ENCODE measurements around the gene WDR59. TPM values are rescaled to one million over a fixed set of nuclear protein-coding genes. Genes with fewer than 3 reads are reported as not detected.
A peak's percentile ranks its signal among the peaks of the same experiment; 100 is the strongest.
"Not testable (repeated sequence)": the region's sequence is repeated elsewhere in the genome, so short reads cannot be mapped to it uniquely, and the experiment has no call there.

WDR59 gene
- polyA plus RNA-seq, 5 donors, result 86.0 to 125 (median 95.3) TPM

GRCh38 chr16:74868035-74868434 lies 116.9 kb downstream of the WDR59 start:
- no peak for DNase-seq

DNA sequence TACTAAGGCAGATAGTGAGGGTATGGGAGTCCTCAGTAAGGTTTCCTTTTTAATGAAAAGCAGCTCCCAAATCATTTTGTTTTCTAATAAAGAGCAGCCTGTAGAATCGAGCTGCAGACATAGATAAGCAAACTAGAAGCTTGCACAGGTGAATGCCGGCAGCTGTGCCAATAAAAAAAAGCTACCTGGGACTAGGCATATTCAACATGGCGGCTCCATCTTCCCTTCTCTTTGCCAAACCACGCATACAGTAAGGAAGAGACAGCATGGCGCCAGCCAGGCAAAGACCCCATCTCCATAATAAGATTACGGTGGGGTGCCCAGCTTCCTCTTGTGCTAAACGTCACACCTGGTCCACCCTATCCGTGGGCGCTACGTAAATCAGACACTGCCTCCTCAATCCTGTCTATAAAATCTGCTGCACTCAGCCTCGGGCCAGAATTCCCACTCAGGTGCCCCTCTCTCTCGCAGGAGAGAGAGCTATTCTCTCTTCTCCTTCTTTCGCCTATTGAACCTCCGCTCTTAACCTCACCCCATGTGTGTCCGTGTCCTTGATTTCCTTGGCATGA lies 117.6 kb downstream of the WDR59 start:
- DNase-seq, result no peak

DNA sequence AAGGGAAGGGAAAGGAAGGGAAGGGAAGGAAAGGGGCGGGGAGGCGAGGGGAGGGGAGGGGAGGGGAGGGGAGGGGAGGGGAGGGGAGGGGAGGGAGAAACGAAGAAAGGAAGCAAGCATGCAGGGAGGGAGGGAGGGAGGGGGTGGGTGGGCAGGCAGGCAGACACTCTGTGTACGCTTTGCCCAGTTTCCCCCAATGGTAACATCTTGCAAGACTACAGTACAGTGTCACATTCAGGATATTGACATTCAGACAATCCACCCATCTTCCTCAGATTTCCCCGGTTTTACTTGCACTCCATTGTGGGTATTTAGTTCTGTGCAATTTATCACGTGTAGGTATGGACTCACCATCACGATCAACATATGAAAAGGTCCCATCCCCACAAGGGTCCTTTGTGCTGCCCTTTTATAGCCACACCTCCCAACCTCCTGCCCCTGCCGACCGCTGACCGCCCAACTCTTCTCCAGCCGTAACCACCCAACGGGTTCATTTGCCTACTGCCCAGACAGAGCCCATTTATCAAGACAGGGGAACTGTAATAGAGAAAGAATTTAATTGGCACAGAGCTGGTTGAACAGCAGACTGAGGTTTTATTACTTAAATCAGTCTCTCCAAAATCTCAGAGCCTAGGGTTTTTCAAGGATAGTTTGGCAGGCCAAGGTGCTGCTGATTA lies 118.9 kb downstream of the WDR59 start:
- DNase-seq, result no peak

- DNase-seq, result peak; percentile 14 to 45
Observed at GRCh38 chr16:74862743-74863244, 122.1 kb downstream of the WDR59 start.

DNA sequence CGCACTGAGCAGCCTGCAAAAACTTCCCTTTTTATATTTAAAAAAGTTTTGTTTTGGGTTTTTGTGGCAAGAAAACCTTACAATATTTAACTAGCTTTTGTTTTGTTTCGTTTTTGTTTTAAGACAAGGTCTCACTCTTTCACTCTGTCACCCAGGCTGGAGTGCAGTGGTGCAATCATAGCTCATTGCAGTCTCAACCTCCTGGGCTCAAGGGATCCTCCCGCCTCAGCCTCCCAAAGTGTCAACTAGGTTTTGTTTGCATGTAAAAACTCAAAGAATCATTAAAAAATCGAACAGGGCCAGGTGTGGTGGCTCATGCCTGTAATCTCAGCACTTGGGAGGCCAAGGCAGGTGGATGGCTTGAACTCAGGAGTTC lies 132.4 kb downstream of the WDR59 start:
- no peak for DNase-seq

DNA sequence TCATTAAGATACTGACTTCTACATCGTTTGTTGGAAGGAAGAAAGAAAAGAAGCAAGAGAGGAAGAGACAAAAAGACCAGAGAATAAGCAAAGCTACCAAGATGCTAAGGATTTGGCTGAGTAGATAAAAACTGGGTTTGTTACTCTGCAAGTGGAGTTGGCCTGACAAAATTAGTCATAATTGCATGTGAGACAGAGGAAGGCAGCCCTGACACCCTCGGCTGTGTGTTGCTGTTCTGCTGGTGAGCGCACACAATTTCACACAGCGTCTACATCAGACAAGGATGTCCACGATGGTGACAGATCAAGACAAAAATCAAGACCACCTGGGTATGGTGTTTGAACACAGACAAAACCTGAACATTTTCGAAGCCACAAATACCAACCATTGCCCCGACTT lies 134.9 kb downstream of the WDR59 start:
- DNase-seq, result no peak

DNA sequence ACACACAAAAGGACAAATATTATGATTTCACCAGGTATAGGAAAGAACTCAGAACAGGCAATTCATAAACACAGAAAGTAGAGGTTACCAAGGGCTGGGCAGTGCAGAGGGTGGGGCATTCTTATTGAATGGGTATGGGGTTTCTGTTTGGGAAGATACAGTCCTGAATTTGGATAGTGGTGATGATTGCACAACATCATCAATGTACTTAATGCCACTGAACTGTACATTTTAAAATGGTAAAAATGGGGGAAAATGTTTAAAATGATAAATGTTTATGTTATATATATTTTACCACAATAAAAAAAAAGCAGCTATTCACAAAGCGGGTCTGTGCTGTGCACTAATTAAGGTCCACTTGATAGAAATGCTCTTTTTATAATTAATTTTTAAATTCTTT lies 137.7 kb downstream of the WDR59 start:
- no peak for DNase-seq

- DNase-seq, result no peak
Observed at GRCh38 chr16:74846714-74847113, 138.2 kb downstream of the WDR59 start.

GRCh38 chr16:74844041-74844980 lies 140.6 kb downstream of the WDR59 start:
- no peak for DNase-seq

DNA sequence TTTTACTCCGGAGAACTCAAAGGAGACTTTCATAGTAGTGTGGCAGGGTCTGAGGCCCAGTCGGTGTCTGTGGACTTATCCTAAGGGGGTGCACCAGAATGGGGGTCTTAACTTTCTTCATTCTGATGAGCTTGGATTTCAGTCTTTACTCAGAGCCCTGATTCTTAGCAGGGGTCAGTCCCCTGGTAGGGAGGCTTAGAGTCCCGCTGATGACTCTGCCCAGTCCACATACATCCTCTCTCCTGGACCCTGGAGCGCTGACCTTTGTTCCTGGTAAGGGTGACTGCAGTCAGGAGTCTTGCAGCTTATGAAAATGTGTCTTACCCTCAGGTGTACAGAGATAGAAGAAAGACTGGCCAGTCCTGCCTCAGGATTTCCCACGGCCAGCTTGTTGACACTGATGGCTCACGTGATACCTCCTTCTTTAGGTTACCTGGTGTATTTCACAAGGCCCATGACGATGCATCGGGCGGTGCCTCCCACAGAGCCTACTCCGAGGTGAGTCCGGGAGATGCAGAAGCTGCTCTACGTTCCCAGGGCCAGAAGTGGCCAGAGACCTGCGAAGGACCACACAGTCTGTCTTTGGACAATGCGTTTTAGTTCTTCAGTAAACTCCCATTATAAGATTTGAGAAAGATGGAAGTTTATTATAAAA lies 141.4 kb downstream of the WDR59 start:
- not testable (repeated sequence) for DNase-seq

DNA sequence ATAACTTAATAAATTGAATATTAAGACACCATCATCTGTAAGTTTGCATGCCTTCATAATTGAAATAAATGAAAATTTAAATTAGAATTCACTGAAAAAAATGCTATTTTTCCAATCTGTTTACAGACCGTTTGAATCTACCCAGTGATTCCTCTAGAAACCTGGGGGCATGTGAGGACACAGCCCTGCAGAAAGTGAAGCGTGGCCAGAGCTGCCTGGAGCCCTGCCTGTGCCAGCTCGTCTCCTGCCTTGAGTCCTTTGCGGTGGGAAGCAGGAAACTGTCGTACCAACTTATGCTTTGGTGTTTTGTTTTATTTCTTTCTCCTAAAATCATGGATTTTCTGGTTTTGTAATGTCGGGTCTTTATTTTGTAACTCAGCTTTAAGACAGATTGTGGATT lies 142.5 kb downstream of the WDR59 start:
- DNase-seq, result no peak

DNA sequence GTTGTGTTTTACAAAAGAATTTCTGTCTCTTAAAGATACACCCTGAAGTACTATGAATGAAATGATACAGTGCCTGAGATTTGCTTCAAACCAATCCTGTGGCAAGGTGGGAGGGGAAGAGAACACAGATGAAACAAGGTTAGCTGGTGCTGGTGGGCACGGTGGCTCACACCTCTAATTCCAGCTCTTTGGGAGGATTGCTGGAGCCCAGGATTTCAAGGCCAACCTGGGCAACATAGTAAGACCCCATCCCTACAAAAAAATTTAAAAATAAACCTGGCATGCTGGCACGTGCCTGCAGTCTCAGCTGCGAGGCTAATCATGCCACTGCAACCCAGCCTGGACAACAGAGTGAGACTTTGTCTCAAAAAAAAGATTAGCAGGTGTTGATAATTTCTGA lies 143.0 kb downstream of the WDR59 start:
- no peak for DNase-seq

GRCh38 chr16:74841469-74841868 lies 143.5 kb downstream of the WDR59 start:
- DNase-seq, result no peak

DNA sequence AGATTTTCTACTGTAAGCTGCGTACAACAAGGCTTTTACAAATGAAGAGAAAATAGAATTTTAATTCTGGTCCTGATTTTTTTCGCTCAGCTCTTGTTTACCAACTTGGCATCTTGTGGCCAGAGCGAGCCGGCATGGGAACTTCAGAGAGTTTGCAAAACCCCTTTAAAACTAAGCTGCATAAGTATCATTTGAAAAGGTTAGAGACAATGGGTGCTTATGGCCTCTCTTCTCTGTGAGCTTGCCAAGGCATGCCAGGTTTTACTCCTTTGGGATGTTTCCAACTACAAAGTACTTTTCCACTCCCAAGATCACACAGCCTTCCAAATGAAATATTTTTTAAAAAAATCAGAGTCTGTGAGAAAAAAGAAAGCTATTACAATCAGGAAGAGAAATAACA lies 147.9 kb downstream of the WDR59 start:
- DNase-seq, result no peak

- DNase-seq, result no peak
Observed at GRCh38 chr16:74836111-74836671, 148.7 kb downstream of the WDR59 start.

DNA sequence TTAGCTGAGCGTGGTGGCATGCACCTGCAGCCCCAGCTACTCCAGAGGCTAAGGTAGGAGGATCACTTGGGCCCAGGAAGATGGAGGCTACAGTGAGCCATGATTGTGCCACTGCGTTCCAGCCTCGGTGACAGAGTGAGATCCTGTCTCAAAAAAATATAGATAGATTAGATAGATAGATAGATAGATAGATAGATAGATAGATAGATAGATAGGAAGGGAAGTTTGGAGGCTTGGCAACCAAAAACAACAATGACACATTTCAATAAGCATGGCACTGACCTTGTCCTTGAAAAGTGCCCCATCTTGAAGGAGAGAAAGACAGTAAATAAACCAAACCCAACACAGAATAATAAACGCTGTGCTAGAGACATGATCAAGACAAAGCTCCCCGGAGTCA lies 152.7 kb downstream of the WDR59 start:
- no peak for DNase-seq

- no peak for DNase-seq
Observed at GRCh38 chr16:74831467-74831866, 153.5 kb downstream of the WDR59 start.

GRCh38 chr16:74830648-74831047 lies 154.3 kb downstream of the WDR59 start:
- no peak for DNase-seq

DNA sequence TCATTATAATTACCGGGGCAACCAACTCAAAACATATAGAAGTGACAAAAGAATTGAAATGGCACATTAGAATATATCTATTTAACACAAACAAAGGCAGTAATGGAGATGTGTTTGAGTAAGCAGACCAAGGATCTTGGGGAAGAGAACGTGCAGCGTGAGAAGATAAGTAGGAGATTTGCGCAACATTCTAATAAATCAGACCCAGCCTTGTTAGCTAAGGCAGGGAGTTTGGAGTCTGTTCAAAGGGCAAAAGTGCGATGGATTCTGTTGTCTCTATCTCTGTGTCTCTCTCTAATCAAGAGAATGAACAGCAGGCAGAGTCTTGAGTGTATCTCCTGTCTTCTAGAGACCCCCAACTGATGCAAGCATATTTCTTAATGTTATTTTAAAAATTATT lies 155.3 kb downstream of the WDR59 start:
- DNase-seq, result no peak

DNA sequence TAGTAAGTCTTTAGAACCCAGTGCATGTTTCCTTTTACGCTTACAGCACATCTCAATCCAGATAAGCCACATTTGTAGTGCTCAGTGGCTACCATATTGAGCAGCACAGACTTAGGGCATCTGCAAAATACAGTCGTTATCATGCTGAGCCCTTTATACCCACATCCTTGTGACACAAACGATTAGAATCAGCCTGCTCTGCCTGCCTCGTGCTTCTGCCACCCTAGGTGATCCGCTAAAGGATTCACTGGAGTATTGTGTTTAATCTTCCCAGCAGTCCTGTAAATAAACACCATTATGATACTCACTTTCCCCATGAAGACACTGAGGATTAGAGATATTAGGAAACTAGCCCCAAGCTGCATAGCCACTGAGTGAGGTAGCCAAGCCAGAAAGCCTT lies 159.0 kb downstream of the WDR59 start:
- no peak for DNase-seq

DNA sequence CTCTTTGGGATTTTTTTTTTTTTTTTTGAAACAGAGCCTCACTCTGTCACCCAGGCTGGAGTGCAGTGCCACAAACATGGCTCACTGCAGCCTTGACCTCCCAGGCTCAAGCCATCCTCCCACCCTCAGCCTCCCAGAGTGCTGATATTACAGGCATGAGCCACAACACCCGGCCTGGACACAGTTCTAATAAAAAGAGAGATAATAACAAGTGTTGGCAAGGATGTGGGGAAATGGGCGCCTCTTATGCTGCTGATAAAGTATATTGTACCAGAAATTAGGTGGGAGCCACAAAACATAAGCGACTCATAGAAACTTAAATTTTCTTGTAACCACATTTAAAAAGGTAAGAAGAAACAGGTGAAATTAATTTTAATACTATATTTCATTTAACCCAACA lies 159.9 kb downstream of the WDR59 start:
- no peak for DNase-seq
